HUDEP-2 (cell line): ENCODE measurements around the gene UNC13B.

Experiments used
- DNase-seq, 76 experiments: peaks; one replicate each; lab custom pipeline; 2025; ENCODE audit not compliant: unreplicated experiment in 76 of 76; lab: John Stamatoyannopoulos, UW

Gene UNC13B

GRCh38 chr9:35415402-35416097 lies 253.7 kb downstream of the UNC13B start:
- no peak for DNase-seq

DNA sequence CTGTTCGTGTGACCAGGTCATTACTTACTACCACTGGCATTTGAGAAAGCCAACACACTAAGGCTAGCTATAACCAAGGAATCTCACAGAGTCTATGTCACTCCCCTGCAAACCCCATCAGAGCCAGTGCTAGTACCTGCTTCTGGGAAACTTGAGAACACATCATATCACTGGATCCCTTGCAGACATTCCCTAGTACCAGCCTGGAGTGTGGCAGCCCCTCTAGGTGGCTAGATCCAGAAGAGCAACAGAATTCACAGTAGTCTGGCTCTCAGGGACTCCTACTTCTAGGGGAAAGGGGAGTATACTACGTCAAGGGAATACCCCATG lies 254.3 kb downstream of the UNC13B start:
- DNase-seq: no peak

DNA sequence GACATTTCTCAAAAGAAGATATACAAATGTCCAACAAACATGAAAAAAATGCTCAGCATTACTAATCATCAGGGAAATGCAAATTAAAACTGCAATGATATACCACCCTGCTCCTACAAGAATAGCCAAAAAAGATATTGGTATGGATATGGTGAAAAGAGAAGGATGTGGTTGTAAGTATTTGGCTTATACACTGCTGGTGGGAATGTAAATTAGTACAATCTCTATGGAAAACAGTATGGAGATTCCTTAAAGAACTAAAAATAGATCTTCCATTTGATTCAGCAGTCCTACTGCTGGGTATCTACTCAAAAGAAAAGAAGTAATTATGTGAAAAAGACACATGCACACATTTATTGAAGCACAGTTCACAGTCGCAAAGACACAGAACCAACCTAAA lies 260.5 kb downstream of the UNC13B start:
- DNase-seq: no peak

DNA sequence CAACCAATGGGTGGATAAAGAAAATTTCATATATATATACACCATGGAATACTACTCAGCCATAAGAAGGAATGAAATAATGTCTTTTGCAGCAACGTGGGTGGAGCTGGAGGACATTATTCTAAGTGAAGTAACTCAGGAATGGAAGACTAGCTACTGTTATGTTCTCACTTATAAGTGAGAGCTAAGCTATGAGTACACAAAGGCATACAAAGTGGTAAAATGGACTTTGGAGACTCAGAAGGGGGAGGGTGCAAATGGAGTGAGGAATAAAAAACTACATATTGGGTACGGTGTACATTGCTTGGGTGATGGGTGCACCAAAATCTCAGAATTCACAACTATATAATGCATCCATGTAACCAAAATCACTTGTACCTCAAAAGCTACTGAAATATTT lies 260.9 kb downstream of the UNC13B start:
- no peak for DNase-seq

DNA sequence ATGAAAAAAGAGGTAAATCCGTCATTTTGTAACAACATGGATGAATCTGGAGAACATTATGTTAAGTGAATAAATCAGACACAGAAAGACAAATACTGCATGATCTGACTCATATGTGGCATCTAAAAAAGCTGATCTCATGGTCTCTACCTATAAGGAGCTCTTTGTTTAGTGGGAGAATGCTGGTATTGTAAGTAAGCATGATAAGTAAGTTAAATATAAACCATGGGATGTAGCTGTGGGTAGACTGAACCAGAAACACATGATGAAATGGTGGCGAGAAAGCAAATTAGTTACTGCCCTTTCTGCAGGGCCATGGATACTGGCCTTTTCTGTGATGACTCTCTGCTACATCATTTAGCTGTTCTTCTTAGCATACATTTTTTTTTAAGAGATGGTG lies 261.7 kb downstream of the UNC13B start:
- DNase-seq: no peak

GRCh38 chr9:35424356-35425352 lies 262.8 kb downstream of the UNC13B start:
- DNase-seq: no peak

GRCh38 chr9:35426627-35427026 lies 264.8 kb downstream of the UNC13B start:
- no peak for DNase-seq

GRCh38 chr9:35431467-35431866 lies 269.7 kb downstream of the UNC13B start:
- no peak for DNase-seq

- no peak for DNase-seq
Measured at GRCh38 chr9:35432076-35432475, 270.3 kb downstream of the UNC13B start.

- DNase-seq: no peak
Measured at GRCh38 chr9:35436933-35437332, 275.1 kb downstream of the UNC13B start.

GRCh38 chr9:35446012-35446411 lies 284.2 kb downstream of the UNC13B start:
- no peak for DNase-seq

- DNase-seq: no peak
Measured at GRCh38 chr9:35448496-35448895, 286.7 kb downstream of the UNC13B start.

GRCh38 chr9:35452481-35452880 lies 290.7 kb downstream of the UNC13B start:
- DNase-seq: no peak

- no peak for DNase-seq
Measured at GRCh38 chr9:35453786-35454185, 292.0 kb downstream of the UNC13B start.
